HG02840 (cell line): ENCODE measurements around the gene PPP1CC.
"Not testable (repeated sequence)": the region's sequence is repeated elsewhere in the genome, so short reads cannot be mapped to it uniquely, and the experiment has no call there.

Source experiments
- ATAC-seq: cut with Tn5 transposase; IDR thresholded peaks from one replicate; pipeline ENCODE4 v1.9.1; 2021; ENCODE audit warnings: mild to moderate bottlenecking, moderate library complexity, moderate number of reproducible peaks; ENCODE audit not compliant: unreplicated experiment, low FRiP score

The PPP1CC gene

GRCh38 chr12:110742718-110743570 is at the start of gene PPP1CC:
Gene PPP1CC (minus strand): TSS chr12:110742891. CDS start chr12:110742707, 184 bp downstream.
- ATAC-seq = peak; percentile 60

GRCh38 chr12:110791589-110791988 is 48.9 kb upstream of the PPP1CC start:
- ATAC-seq = no peak

- no peak for ATAC-seq
These were observed 47.6 kb upstream of the PPP1CC start for GRCh38 chr12:110790301-110790700.

- ATAC-seq = no peak
These were observed 43.3 kb upstream of the PPP1CC start for GRCh38 chr12:110786012-110786411.

- ATAC-seq = no peak
These were observed 42.5 kb upstream of the PPP1CC start for GRCh38 chr12:110785240-110785639.

GRCh38 chr12:110782922-110783321 is 40.2 kb upstream of the PPP1CC start:
- no peak for ATAC-seq

- ATAC-seq = no peak
These were observed 39.4 kb upstream of the PPP1CC start for GRCh38 chr12:110782094-110782493.

- no peak for ATAC-seq
These were observed 37.8 kb upstream of the PPP1CC start for GRCh38 chr12:110780448-110780847.

- ATAC-seq = no peak
These were observed 36.3 kb upstream of the PPP1CC start for GRCh38 chr12:110778833-110779577.

- ATAC-seq = peak; percentile 97
These were observed 33.7 kb upstream of the PPP1CC start for GRCh38 chr12:110776410-110776809.

GRCh38 chr12:110775997-110776396 is 33.3 kb upstream of the PPP1CC start:
- ATAC-seq = no peak

- no peak for ATAC-seq
These were observed 32.1 kb upstream of the PPP1CC start for GRCh38 chr12:110774824-110775223.

- ATAC-seq = no peak
These were observed 26.3 kb upstream of the PPP1CC start for GRCh38 chr12:110768960-110769359.

GRCh38 chr12:110767863-110768262 is 25.2 kb upstream of the PPP1CC start:
- no peak for ATAC-seq

GRCh38 chr12:110766311-110767154 is 23.8 kb upstream of the PPP1CC start:
- ATAC-seq = no peak

GRCh38 chr12:110765572-110765971 is 22.9 kb upstream of the PPP1CC start:
- not testable (repeated sequence) for ATAC-seq

- no peak for ATAC-seq
These were observed 22.4 kb upstream of the PPP1CC start for GRCh38 chr12:110765111-110765510.

- ATAC-seq = no peak
These were observed 20.9 kb upstream of the PPP1CC start for GRCh38 chr12:110763583-110763982.

GRCh38 chr12:110762891-110763290 is 20.2 kb upstream of the PPP1CC start:
- ATAC-seq = no peak

- no peak for ATAC-seq
These were observed 17.5 kb upstream of the PPP1CC start for GRCh38 chr12:110760204-110760609.

- ATAC-seq = no peak
These were observed 16.2 kb upstream of the PPP1CC start for GRCh38 chr12:110758922-110759321.
